Kidney epithelial cell (primary cell): Measurements from ENCODE around the gene VWA3A. TPM values are rescaled to one million over a fixed set of nuclear protein-coding genes. Genes with fewer than 3 reads are reported as not detected.
"Not testable (repeated sequence)": the region's sequence is repeated elsewhere in the genome, so short reads cannot be mapped to it uniquely, and the experiment has no call there.

Experiments used
- DNase-seq: peaks from one replicate; pipeline ENCODE4 v3.0.0-alpha.2; 2010; ENCODE audit warnings: low read depth
- H3K27me3 ChIP-seq: 2 replicates; pipeline ENCODE4 v1.6.0; 2011; ENCODE audit warnings: low read length; ENCODE audit not compliant: control insufficient read depth, insufficient read depth
- H3K36me3 ChIP-seq: 2 replicates; pipeline ENCODE4 v1.5.1; 2011; ENCODE audit warnings: low read length; ENCODE audit not compliant: control insufficient read depth, insufficient read depth
- H3K4me3 ChIP-seq: 2 replicates; pipeline ENCODE4 v1.5.1; 2011; ENCODE audit warnings: low read depth, mild to moderate bottlenecking, control low read depth, low read length
- total RNA-seq: library from RNA; depleted of rRNA; stranded (reverse); fragments of >200 nt; gene quantifications from 2 replicates; pipeline ENCODE4 v1.2.3, GENCODE V29; 2015
- TF ChIP-seq, protein P1 (sequence below): IDR thresholded peaks from 2 replicates; pipeline ENCODE4 v1.5.1; 2011; ENCODE audit warnings: mild to moderate bottlenecking, moderate library complexity, low read length, control low read depth, inconsistent platforms; ENCODE audit not compliant: insufficient read depth, poor library complexity, severe bottlenecking

The VWA3A gene
- total RNA-seq, 1 donor from 2014 or later, result 0.04 TPM

DNA sequence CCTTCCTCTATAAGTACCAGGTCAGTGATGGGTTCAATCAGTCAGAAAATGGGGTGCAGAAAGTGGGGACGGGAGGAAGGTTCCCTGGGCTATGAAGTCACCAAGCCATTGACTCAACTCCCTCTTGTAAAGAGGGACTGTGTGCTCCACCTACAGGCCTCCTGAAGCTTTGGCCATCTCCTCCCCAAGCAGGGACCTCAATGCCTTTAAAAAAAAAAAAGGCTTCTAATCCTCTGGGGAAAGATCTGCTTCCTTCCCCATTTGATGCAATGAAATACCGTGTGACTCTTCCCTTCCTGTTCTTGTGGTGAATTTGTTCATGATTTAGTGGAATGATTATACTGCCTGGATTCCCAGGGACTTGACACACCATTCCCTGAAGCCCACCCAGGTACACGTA, 30.8 kb downstream of the VWA3A start:
- Histone ChIP-seq H3K4me3 (no peak overlapping the region), H3K36me3 (no peaks in the 10 kb centered on the region), H3K27me3 (no peaks in the 10 kb centered on the region)
- TF ChIP-seq, protein P1, sequence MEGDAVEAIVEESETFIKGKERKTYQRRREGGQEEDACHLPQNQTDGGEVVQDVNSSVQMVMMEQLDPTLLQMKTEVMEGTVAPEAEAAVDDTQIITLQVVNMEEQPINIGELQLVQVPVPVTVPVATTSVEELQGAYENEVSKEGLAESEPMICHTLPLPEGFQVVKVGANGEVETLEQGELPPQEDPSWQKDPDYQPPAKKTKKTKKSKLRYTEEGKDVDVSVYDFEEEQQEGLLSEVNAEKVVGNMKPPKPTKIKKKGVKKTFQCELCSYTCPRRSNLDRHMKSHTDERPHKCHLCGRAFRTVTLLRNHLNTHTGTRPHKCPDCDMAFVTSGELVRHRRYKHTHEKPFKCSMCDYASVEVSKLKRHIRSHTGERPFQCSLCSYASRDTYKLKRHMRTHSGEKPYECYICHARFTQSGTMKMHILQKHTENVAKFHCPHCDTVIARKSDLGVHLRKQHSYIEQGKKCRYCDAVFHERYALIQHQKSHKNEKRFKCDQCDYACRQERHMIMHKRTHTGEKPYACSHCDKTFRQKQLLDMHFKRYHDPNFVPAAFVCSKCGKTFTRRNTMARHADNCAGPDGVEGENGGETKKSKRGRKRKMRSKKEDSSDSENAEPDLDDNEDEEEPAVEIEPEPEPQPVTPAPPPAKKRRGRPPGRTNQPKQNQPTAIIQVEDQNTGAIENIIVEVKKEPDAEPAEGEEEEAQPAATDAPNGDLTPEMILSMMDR, result no peak
- no peak for DNase-seq

DNA sequence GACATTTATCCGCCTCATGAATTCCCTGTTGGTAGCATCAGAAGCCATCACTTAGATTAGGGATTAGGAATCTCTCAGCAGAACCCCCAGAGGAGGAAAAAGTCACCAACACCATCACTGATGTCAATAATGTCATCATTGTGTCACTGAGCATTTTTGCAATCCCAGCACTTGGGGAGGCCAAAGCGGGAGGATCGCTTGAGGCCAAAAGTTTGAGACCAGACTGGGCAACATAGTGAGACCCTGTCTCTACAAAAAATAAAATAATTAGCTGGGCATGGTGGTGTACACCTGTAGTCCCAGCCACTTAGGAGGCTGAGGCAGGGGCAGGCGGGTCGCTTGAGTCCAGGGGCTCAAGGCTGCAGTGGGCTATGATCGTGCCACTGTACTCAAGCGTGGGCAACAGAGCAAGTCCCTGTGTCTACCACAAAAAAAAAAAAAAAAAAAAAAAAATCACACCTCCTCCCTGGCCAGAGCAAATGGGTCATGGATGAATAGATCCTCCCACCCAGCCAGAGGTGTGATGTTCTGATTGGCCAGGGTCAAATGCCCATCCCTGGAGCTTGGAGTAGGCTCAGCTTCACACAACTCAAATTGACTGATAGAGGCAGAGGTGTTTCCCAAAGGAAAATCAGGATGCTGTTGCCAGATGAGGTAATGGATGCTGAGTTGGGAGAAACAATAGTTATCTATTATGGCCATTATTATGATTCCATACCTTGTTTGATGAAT, 31.6 kb downstream of the VWA3A start:
- TF ChIP-seq, protein P1, result no peak
- H3K27me3 ChIP-seq, result no peaks in the 10 kb centered on the region
- no peak for DNase-seq
- H3K36me3 ChIP-seq, result no peaks in the 10 kb centered on the region
- no peak overlapping the region for H3K4me3 ChIP-seq

DNA sequence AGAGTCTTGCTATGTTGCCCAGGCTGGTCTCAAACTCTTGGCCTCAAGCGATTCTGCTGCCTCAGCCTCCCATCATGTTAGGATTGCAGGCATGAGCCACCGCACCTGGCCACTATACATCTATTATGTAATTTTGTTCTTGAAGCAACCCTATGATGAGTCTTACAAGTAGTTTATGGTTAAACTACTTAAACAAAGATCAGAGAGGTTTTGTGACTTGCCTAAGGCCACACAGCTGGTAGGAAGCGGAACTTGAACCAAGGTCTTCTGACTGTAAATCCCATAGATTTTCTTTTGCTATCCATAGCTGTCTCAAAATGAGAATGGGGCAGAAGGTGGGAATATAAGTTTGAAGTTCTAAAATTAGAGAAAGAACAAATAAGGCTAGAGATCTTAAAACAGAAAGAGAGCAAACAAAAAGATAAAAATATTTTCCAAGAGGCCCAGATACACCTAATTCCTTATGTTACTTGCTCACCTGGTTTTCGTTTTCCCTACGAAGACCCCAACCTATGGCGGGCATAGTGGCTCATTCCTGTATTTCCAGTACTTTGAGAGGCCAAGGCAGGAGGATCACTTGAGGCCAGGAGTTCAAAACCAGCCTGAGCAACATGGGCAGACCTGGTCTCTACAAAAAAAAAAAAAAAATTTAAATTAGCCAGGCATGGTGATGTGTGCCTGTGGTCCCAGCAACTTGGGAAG, 32.4 kb downstream of the VWA3A start:
- TF ChIP-seq, protein P1, result no peak
- Histone ChIP-seq H3K27me3 (no peaks in the 10 kb centered on the region), H3K36me3 (no peaks in the 10 kb centered on the region), H3K4me3 (no peak overlapping the region)
- no peak for DNase-seq

DNA sequence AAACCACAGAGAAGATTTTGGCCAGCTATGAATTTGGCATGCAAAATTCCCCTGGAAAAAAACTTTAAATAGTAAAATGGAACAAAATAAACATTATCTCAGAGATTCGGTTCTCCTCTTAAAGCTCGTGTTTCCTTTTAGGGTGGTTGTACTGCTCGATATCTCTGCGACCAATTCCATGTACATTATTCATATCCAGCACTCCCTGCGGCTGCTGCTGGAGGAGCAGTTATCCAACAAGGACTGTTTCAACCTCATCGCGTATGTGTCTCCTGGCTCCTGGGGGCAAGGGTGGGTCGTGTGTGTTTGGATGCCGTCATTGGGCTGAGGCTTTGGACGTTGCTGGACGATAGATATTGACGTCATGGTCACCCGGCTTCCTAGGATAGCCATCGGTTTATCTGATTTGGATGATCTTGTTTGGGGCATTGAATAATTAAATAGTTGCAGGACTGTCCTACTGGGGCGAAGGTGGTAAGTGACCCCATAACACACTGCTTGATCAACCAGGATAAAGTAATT, 33.8 kb downstream of the VWA3A start:
- H3K27me3 ChIP-seq, result peaks cover 2% of the 10 kb centered on the region
- H3K36me3 ChIP-seq, result no peaks in the 10 kb centered on the region
- TF ChIP-seq, protein P1, result no peak
- DNase-seq, result no peak
- no peak overlapping the region for H3K4me3 ChIP-seq

DNA sequence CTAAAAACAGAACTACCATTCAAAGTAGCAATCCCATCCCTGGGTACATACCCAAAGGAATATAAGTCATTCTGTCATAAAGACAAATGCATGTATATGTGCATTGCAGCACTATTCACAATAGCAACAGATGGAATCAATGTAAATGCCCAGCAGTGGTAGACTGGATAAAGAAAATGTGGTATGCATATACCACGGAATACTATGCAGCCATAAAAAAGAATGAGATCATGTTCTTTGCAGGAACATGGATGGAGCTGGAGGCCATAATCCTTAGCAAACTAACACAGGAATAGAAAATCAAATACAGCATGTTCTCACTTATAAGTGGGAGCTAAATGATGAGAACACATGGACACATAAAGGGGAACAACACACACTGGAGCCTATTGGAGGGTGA, 36.2 kb downstream of the VWA3A start:
- not testable (repeated sequence) for H3K27me3 ChIP-seq

DNA sequence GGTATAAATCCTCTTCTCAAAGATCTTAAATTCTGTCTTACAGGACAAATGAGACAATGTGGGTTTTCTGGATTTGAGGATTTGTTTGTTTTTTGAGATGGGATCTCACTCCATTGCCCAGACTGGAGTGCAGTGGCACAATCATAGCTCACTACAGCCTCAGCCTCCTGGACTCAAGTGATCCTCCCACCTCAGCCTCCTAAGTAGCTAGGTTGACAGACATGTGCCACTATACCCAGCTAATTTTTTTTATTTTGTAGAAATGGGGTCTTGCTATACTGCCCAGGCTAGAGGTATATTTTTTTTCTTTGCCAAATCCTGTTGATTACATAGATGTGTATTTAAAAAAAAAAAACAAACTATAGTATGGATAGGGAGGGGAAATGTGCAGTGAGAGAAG, 38.2 kb downstream of the VWA3A start:
- DNase-seq, result no peak
- no peak overlapping the region for H3K4me3 ChIP-seq
- no peaks in the 10 kb centered on the region for H3K36me3 ChIP-seq
- H3K27me3 ChIP-seq, result peaks cover 2% of the 10 kb centered on the region
- TF ChIP-seq, protein P1, result no peak

More for the DNA sequence above, 36.2 kb downstream of the VWA3A start:
- not testable (repeated sequence) for H3K36me3 ChIP-seq, DNase-seq, H3K4me3 ChIP-seq
